ENCODE measurements around the gene DLG5.

DNA sequence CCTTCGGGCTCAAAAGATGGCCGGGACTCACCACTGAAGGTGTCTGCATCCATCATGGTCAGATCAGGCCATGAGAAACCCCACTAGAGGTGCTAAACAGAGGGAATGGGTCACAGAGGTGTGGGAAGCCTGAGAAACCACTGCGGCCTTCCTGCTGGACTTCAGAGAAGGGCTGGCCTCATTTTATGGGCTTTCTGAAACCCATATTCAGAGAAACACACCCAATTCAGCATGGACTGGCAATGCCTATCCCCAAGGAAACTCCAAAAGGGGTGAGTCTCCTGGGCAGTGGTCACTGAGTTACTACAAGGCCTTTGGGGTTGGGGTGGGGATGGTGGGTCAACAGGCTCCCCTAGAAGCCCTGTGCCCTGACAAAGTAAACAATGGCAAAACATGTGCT, 58.0 kb downstream of the DLG5 start:
- TF ChIP-seq POLR2A (IDR thresholded peaks at IDR 0.05): no peak
- TF ChIP-seq, protein P1, sequence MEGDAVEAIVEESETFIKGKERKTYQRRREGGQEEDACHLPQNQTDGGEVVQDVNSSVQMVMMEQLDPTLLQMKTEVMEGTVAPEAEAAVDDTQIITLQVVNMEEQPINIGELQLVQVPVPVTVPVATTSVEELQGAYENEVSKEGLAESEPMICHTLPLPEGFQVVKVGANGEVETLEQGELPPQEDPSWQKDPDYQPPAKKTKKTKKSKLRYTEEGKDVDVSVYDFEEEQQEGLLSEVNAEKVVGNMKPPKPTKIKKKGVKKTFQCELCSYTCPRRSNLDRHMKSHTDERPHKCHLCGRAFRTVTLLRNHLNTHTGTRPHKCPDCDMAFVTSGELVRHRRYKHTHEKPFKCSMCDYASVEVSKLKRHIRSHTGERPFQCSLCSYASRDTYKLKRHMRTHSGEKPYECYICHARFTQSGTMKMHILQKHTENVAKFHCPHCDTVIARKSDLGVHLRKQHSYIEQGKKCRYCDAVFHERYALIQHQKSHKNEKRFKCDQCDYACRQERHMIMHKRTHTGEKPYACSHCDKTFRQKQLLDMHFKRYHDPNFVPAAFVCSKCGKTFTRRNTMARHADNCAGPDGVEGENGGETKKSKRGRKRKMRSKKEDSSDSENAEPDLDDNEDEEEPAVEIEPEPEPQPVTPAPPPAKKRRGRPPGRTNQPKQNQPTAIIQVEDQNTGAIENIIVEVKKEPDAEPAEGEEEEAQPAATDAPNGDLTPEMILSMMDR (IDR thresholded peaks at IDR 0.05): no peak

Data from Peyer's patch (tissue), 4 donors.